Cardiac atrium fibroblast (primary cell): ENCODE results near the gene LRCH4. TPM values are rescaled to one million over a fixed set of nuclear protein-coding genes. Genes with fewer than 3 reads are reported as not detected.

ENCODE experiments used
- total RNA-seq: library from RNA; depleted of rRNA; stranded (reverse); fragments of >200 nt; gene quantifications from 2 replicates; pipeline ENCODE4 v1.2.3, GENCODE V29; 2015

Gene LRCH4, protein sequence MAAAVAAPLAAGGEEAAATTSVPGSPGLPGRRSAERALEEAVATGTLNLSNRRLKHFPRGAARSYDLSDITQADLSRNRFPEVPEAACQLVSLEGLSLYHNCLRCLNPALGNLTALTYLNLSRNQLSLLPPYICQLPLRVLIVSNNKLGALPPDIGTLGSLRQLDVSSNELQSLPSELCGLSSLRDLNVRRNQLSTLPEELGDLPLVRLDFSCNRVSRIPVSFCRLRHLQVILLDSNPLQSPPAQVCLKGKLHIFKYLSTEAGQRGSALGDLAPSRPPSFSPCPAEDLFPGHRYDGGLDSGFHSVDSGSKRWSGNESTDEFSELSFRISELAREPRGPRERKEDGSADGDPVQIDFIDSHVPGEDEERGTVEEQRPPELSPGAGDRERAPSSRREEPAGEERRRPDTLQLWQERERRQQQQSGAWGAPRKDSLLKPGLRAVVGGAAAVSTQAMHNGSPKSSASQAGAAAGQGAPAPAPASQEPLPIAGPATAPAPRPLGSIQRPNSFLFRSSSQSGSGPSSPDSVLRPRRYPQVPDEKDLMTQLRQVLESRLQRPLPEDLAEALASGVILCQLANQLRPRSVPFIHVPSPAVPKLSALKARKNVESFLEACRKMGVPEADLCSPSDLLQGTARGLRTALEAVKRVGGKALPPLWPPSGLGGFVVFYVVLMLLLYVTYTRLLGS
- 35.0 and 56.3 TPM in 2 replicates for total RNA-seq

DNA sequence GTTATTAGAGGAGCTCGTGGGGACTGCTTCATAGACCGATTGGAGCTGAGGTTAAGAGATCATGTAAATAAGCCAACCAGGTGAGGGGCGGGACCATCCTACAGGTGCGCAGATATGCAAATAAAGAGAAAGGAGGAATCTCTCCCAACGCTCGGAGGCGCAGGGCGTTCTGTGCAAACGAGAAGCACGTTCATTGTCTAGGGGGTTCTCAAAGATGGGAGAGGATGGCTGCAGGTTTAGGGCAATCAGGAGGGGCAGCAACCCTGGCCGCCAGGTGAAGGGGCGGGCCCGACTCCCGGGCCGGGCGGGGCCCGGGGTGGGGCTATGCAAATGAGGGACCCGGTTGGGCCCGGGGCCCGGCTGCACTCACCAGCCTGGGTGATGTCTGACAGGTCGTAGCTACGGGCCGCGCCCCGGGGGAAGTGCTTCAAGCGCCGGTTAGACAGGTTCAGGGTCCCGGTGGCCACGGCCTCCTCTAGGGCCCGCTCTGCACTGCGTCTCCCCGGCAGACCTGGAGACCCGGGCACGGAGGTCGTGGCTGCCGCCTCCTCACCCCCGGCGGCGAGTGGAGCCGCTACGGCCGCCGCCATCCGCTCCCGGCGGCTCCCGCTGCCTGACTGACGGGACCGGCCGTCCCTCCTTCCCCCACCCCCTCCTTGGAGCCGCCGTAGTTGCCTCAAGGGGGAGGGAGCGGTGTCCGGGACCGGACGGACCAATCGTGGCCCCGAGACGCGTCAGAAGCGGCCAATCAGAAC lies at the start of gene LRCH4:
Gene LRCH4 (minus strand): TSS at position 619 of the 755 bp plus-strand sequence. CDS start 29 bp downstream, at position 590.

DNA sequence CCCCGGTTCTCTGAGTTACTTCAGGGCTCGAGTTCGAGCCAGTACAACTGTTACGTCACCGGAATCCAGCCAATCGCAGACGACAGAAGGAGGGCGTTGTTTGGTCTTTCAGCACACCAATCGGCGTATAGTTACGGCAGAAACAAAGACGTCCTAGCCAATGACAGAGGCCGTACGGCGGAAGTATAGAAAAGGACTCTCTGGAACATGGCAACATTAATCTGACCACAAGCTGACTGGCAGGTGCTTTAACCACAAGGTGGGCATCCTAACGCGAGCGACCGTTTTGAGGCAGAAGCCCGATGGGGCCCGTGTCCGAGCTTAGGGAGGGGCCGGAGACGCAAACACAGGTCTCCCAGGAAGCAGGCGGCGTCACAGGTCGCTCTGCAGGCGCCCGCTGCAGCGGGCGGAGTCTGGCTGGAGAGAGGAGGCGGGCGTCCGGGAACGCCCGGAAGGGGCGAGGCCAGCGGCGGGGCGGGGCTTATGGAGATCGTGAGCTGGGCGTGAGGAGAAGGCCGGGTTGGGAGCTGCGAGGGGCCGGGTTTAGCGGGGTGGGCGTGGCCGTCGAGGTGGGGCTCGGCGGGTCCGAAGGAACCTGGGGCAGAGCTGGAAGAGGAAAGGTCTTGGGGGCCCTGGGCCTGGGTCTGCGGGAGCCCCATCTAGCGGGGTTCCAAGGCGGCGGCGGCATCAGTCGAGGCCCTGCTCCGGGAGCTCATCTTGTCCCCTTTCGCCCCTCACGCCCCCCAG lies 26.2 kb upstream of the LRCH4 start, which contains the start of gene MOSPD3:
Gene MOSPD3 (plus strand): TSS at position 558 of the 747 bp plus-strand sequence. CDS start 252 bp downstream, outside the sequence.

DNA sequence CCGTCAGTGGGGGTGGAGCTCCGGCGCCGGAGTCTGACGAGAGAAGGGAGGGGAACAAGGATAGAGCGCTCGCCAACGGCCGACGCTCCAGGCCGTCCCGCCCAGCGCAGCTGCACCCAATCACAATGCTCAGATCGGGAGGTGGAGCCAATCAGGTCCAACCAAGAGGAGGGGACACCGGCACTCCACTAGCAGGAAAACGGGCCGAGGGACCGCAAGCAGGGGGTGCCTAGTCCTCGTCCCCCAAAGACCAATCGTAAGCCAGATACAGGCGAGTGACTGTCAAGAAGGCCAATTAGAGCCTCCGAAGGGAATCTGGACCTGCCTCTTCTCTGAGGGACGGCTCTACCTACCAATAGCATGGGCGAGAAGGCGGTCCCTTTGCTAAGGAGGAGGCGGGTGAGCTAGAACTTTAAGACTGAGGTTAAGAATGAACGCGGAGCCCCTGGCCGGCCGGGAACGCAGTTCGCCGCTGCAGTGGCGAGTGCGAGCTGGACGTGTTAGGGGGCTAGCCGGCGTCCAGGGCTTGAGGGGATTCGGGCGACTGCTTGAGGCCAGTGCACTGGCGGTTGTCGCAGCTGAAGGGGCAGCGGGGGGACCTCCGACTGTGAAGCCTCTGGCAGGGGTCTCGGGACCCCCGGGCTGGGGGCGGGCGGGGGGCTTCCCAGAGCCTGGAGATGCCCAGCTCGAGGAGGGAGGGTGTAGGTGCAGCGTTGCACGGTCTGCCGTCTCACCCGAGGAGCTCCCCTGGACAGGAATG lies 517 bp upstream of the LRCH4 start, which contains the start of gene FBXO24:
Gene FBXO24 (plus strand): TSS at position 63 of the 760 bp plus-strand sequence. CDS start 298 bp downstream, at position 361.

DNA sequence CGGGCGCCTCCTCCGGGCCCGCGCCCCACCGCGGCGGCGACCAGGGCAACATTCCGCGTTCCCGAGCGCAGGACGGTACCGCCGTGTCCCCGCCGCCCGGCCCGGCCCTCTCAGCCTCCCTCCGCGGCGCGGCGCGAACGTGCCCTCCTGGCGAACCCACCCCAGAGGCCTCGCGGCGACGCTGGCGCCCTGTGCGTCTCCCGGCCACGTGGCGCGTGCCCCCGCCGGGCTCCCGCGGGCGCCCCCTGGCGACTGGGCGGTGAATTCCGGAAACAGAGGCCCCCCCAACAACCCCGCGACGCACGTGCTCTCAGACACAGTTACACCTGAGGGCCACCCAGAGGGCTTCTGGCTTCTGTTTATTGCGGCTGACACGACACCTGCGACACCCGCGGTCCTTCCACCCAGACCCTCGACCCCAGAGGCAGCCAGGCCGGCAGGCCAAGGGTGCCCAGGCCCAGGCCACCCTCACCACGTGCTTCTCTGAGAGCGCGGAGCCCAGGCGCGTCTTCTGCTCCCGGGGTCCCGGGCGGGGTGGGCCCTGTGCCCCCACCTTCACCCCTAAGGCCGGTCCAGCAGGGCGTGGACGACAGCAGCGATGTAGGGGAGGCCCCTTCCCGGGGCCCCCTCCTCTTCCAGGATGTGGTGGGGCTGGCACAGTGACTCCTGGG lies 12.1 kb downstream of the LRCH4 start, which contains the start of gene SAP25:
Gene SAP25 (minus strand): TSS at position 210 of the 671 bp plus-strand sequence. CDS start 158 bp downstream, at position 52.

DNA sequence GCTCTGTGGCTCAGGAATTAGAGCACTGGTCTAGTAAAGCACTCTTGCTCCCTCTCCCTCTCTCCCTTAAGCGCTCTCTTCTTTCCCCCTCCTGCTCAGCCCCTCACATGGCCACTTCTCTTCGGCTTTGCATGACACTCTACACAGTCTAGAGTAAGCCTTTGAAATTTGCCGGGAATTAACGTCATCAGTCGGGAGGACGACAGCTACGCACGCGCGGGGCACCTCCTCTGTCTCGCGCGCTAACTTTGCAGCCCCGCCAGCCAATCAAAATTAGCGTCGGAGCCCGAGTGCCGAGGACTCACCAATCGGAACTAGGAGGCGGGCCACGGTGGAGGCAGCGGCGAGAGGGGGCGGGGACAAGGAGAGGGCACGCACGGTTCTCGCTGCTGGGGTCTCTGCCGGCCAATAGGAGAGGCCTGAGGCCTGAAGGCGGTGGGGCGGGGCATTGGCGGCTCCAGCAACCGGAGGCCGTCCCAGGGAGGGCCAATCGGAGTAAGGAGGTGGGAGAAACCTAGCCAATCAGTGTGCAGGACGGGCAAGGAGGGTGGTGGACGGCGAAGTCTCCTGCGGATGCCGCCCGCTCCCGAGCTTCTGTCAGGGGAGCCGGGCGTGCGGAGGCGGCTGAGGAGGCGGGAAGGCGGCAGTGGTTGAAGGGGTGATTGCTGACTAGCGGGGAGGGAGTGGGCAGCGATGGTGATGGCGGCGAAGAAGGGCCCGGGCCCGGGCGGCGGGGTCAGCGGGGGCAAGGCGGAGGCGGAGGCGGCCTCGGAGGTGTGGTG lies 47.1 kb downstream of the LRCH4 start, which contains the start of gene AGFG2:
Gene AGFG2 (plus strand): TSS at position 550 of the 782 bp plus-strand sequence. CDS start 144 bp downstream, at position 694.

Other genes with a start within 250 kb of the LRCH4 start
- gene PILRB, start 228.0 kb downstream of the LRCH4 start, total RNA-seq: 13.5 and 19.0 TPM in 2 replicates
- gene PILRA, start 212.6 kb downstream of the LRCH4 start, total RNA-seq: 0.32 and 1.1 TPM in 2 replicates
- gene ZCWPW1, start 157.4 kb downstream of the LRCH4 start, total RNA-seq: 0.72 and 0.81 TPM in 2 replicates
- gene MEPCE, start 156.3 kb downstream of the LRCH4 start, total RNA-seq: 30.8 and 32.3 TPM in 2 replicates
- 8.3 and 16.2 TPM in 2 replicates for gene PPP1R35, start 149.6 kb downstream of the LRCH4 start, total RNA-seq
- gene SPACDR, start 121.9 kb downstream of the LRCH4 start, total RNA-seq: 1.5 TPM in 1 of 2 replicates, not detected in the other
- 53.6 and 78.3 TPM in 2 replicates for gene TSC22D4, start 106.9 kb downstream of the LRCH4 start, total RNA-seq
- gene NYAP1, start 102.2 kb downstream of the LRCH4 start, total RNA-seq: 2.4 and 7.0 TPM in 2 replicates
- gene AGFG2, start 46.9 kb downstream of the LRCH4 start, total RNA-seq: 24.3 and 43.0 TPM in 2 replicates
- gene SAP25, start 12.2 kb downstream of the LRCH4 start, total RNA-seq: not detected in 2 replicates
- 0.65 and 3.1 TPM in 2 replicates for gene FBXO24, start 199 bp upstream of the LRCH4 start, total RNA-seq
- gene PCOLCE, start 16.2 kb upstream of the LRCH4 start, total RNA-seq: 131 and 244 TPM in 2 replicates
- gene MOSPD3, start 26.4 kb upstream of the LRCH4 start, total RNA-seq: 12.8 and 30.7 TPM in 2 replicates
- gene TFR2, start 55.4 kb upstream of the LRCH4 start, total RNA-seq: 2.9 and 4.5 TPM in 2 replicates
- not detected in 2 replicates for gene ACTL6B, start 70.3 kb upstream of the LRCH4 start, total RNA-seq
- 215 and 238 TPM in 2 replicates for gene GNB2, start 87.6 kb upstream of the LRCH4 start, total RNA-seq
- gene GIGYF1, start 108.1 kb upstream of the LRCH4 start, total RNA-seq: 11.0 and 15.0 TPM in 2 replicates
- gene POP7, start 120.0 kb upstream of the LRCH4 start, total RNA-seq: 21.5 and 28.7 TPM in 2 replicates
- not detected in 2 replicates for gene EPO, start 134.3 kb upstream of the LRCH4 start, total RNA-seq
- gene ZAN, start 147.5 kb upstream of the LRCH4 start, total RNA-seq: not detected in 2 replicates
- gene EPHB4, start 241.4 kb upstream of the LRCH4 start, total RNA-seq: 44.4 and 46.8 TPM in 2 replicates